Heart right ventricle (tissue), 16 donors: ENCODE results near the gene MYL6. TPM values are rescaled to one million over a fixed set of nuclear protein-coding genes. Genes with fewer than 3 reads are reported as not detected.

Source experiments
- ATAC-seq, 8 donors: fragments of 200-7000 bp; cut with Tn5 transposase; one replicate each; pipeline ENCODE4 v1.9.1; 2020; ENCODE audit warnings: mild to moderate bottlenecking in 8 of 8, moderate library complexity in 8 of 8, moderate number of reproducible peaks in 1 of 8
- DNase-seq, 2 donors: peaks; one replicate each; pipeline ENCODE4 v3.0.0-alpha.2; 2020
- H3K27ac ChIP-seq, 10 donors: fragments of 200-600 bp; sonication (generic) in 2 of 10; one replicate each; pipeline versions ENCODE4 v1.5.0 to v1.8.0; 2020 to 2022; ENCODE audit warnings: mild to moderate bottlenecking in 3 of 10
- H3K27me3 ChIP-seq, 7 donors: fragments of 200-600 bp; one replicate each; pipeline ENCODE4 v1.8.0; 2021 to 2022; ENCODE audit warnings: mild to moderate bottlenecking in 2 of 7
- H3K36me3 ChIP-seq, 9 donors: fragments of 200-600 bp; sonication (generic) in 1 of 9; one replicate each; pipeline versions ENCODE4 v1.5.0 to v1.8.0; 2020 to 2022; ENCODE audit warnings: mild to moderate bottlenecking in 2 of 9
- H3K4me1 ChIP-seq, 9 donors: fragments of 200-600 bp; sonication (generic) in 1 of 9; one replicate each; pipeline versions ENCODE4 v1.5.0 to v1.8.0; 2020 to 2022; ENCODE audit warnings: mild to moderate bottlenecking in 4 of 9
- H3K4me3 ChIP-seq, 10 donors: fragments of 200-600 bp; sonication (generic) in 2 of 10; one replicate each; pipeline versions ENCODE4 v1.5.0 to v1.8.0; 2020 to 2022; ENCODE audit warnings: mild to moderate bottlenecking in 7 of 10, moderate library complexity in 2 of 10
- H3K9me3 ChIP-seq, 11 donors: fragments of 200-600 bp in 10 of 11; sonication (generic) in 2 of 11; one replicate each; pipeline versions ENCODE4 v1.5.0 to v1.8.0; 2013 to 2022; ENCODE audit warnings: mild to moderate bottlenecking in 2 of 11, control low read depth in 1 of 11, moderate library complexity in 1 of 11
- WGBS, 2 donors: extraction: QIAGEN DNeasy Blood & Tissue Kit; methylation state at CpG; one replicate each; pipeline ENCODE4 v1.1.7; 2013; ENCODE audit warnings: inconsistent platforms in 1 of 2; 5-methylcytosine and 5-hydroxymethylcytosine counted together
- intact Hi-C, 10 donors: fragments of 100-400 bp; cut with DNase I; formaldehyde crosslinking; loops; one replicate each; pipeline versions ENCODE4 v1.11.1 to v1.14.2; 2022
- polyA plus RNA-seq, 2 donors: library from polyadenylated mRNA; stranded (reverse); fragments of 200-250 nt; gene quantifications; one replicate each; pipeline ENCODE4 v1.2.3, GENCODE V29; 2013
- total RNA-seq, 10 donors: library from RNA; stranded (reverse); fragmentation: NEBNext Ultra II Directional in 3 of 10; extraction: Animal tissue kit (Norgen Biotek cat#: 25700) in 3 of 10; gene quantifications; one replicate each; pipeline versions ENCODE4 v1.2.1 to v1.2.4, GENCODE V29; 2021 to 2023
- TF ChIP-seq, protein P1 (sequence below), 9 donors: fragments of 200-600 bp; sonication (generic) in 2 of 9; IDR thresholded peaks; one replicate each; pipeline versions ENCODE4 v1.5.0 to v1.8.0; 2021 to 2022; ENCODE audit warnings: antibody characterized with exemption in 9 of 9, mild to moderate bottlenecking in 5 of 9, moderate library complexity in 1 of 9
- donor health status: Arrhythmogenic right ventricular cardiomyopathy.
- donor health status: ischemic (EF 13 %, LVEDD 7.1; RV severe dilation, severe dysfunction).
- donor health status: healthy with polysubstance abuse.
- donor health status: DM: no; HTN: yes; CAD: no.
- donor health status: DM: no; HTN: no; CAD: no.
- donor health status: ischemic (EF 25% LVEDD 6.9; RV normal size, moderate dysfunction).
- donor health status: ischemic (EF 25% LVEDD 5.7; RV mildly dilated, moderate dysfunction).
- donor health status: healthy.
- donor health status: DM: yes; HTN: yes; CAD: no.
- donor health status: Ischemic cardiomyopathy.
- donor health status: ischemic (EF 35%, LVEDD 5.7; RV mildly dilated, moderate dysfunction).
- donor health status: nonischemic (EF 11% LVEDD 7.7; RV severe dilation, severe dysfunction).
- donor health status: DM: yes; HTN: yes; CAD: no.
- donor health status: PGD.
- donor health status: ischemic (EF 29% LVEDD 5.4; RV normal size, mild dysfunction).
- donor health status: nonischemic (EF 23%, LVEDD 6.1; RV moderate dilation, normal function).

Gene MYL6
- total and polyA plus RNA-seq, 12 donors, result 355 to 2,127 (median 503) TPM

DNA sequence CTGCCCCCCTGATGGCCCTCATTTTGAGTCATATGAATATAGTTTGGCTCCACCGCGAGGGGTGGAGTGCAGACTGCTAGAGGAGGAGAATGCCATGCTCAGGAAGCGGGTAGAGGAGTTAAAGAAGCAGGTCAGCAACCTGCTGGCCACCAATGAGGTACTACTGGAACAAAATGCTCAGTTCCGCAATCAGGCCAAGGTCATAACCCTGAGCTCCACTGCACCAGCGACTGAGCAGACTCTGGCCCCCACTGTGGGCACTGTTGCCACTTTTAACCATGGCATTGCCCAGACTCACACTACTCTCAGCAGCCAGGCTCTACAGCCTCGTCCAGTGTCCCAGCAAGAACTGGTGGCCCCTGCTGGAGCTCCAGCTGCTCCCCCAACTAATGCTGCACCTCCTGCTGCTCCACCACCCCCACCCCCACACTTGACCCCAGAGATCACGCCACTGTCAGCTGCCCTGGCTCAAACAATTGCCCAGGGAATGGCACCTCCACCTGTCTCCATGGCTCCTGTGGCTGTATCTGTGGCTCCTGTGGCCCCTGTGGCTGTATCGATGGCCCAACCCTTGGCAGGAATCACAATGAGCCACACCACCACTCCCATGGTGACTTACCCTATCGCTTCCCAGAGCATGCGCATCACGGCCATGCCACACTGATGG, 36.8 kb upstream of the MYL6 start:
- H3K4me3 ChIP-seq, result no peak overlapping the region
- TF ChIP-seq, protein P1, sequence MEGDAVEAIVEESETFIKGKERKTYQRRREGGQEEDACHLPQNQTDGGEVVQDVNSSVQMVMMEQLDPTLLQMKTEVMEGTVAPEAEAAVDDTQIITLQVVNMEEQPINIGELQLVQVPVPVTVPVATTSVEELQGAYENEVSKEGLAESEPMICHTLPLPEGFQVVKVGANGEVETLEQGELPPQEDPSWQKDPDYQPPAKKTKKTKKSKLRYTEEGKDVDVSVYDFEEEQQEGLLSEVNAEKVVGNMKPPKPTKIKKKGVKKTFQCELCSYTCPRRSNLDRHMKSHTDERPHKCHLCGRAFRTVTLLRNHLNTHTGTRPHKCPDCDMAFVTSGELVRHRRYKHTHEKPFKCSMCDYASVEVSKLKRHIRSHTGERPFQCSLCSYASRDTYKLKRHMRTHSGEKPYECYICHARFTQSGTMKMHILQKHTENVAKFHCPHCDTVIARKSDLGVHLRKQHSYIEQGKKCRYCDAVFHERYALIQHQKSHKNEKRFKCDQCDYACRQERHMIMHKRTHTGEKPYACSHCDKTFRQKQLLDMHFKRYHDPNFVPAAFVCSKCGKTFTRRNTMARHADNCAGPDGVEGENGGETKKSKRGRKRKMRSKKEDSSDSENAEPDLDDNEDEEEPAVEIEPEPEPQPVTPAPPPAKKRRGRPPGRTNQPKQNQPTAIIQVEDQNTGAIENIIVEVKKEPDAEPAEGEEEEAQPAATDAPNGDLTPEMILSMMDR (IDR thresholded peaks at IDR 0.05), result no peak
- DNase-seq (no peak), ATAC-seq (no peak)
- H3K27me3 ChIP-seq, result no peaks in the 10 kb centered on the region
- 82 to 83% methylated on average over 11 of the region's 11 CpGs for WGBS, 2 donors
- intact Hi-C loops, result loop anchor here in 6 of 10 donors (2.0 to 10.0 kb wide), 6 partner anchors 36 to 513 kb away; partner anchors contain the start of genes SMARCC2 (in 2 of the 6), SPRYD4 (in 2 of the 6), BAZ2A (in 1 of the 6) and MYL6 (in 1 of the 6)
- H3K9me3 ChIP-seq, result no peaks in the 10 kb centered on the region
- peaks cover 0 to 39% (median 13%) of the 10 kb centered on the region in 9 donors for H3K36me3 ChIP-seq
- H3K27ac ChIP-seq, result peak overlapping the region in 4 of 10 donors; percentile 10 to 33 (median 17)
- peaks cover 0 to 68% (median 57%) of the 10 kb centered on the region in 9 donors for H3K4me1 ChIP-seq

DNA sequence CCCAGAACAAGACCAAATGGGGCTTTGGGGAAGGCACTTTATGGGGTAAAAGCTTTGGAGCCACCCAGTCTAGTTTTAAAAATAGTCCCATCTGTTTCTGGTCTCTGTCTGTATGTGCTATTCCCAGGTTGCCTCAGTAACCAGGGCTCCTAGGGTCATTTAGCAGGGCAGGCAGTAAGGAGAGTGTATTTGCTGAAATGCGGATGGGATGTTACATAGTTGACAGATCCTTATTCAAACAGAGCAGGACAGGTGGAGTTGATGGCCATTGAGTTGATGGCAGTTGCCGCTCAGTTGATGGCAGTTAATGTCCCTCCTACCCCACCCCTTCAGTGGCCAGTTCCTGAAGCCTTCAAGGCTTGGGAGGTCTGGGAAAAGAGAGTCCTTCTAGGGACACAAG, 35.5 kb upstream of the MYL6 start:
- DNase-seq (no peak), ATAC-seq (no peak)
- TF ChIP-seq, protein P1 (IDR thresholded peaks at IDR 0.05), result no peak
- Histone ChIP-seq H3K27me3 (no peaks in the 10 kb centered on the region), H3K4me1 (peaks cover 6 to 77% (median 64%) of the 10 kb centered on the region in 9 donors), H3K27ac (peak overlapping the region in 6 of 10 donors; percentile 10 to 68 (median 22)), H3K36me3 (peaks cover 0 to 39% (median 13%) of the 10 kb centered on the region in 9 donors), H3K9me3 (no peaks in the 10 kb centered on the region), H3K4me3 (no peak overlapping the region)
- intact Hi-C loops, result loop anchor here in 5 of 10 donors (5.0 to 10.0 kb wide), 4 partner anchors 35 to 512 kb away; partner anchors contain the start of genes SPRYD4 (in 2 of the 5), BAZ2A (in 1 of the 5), MYL6 (in 1 of the 5) and SMARCC2 (in 1 of the 5)
- WGBS, 2 donors, result 53 to 66% methylated on average over 2 of the region's 2 CpGs

DNA sequence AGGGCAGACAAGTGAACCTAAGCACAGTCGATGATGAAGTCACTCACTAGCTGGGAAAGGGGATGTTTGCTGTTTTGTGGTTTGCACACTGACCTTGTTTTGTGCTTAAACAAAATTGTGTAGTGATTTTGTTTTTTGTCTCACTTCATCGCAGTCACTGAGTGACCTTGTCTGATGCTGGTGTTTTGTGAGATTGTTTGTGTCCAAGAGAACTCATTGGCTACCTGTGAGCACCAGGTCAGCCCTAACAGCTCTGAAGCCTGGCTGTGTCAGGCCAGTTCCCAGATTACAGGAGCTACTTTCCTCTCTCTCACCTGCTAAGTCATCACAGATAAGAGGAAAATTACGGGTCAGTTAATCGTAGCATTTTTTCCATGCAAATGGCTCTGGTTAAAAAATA, 34.0 kb upstream of the MYL6 start:
- 86 to 92% methylated on average over 4 of the region's 4 CpGs for WGBS, 2 donors
- TF ChIP-seq, protein P1 (IDR thresholded peaks at IDR 0.05), result no peak
- no peak overlapping the region for H3K4me3 ChIP-seq
- peaks cover 0 to 39% (median 13%) of the 10 kb centered on the region in 9 donors for H3K36me3 ChIP-seq
- H3K9me3 ChIP-seq, result no peaks in the 10 kb centered on the region
- intact Hi-C loops, result loop anchor here in 5 of 10 donors (5.0 to 10.0 kb wide), 4 partner anchors 33 to 511 kb away; partner anchors contain the start of genes SPRYD4 (in 2 of the 5), BAZ2A (in 1 of the 5), MYL6 (in 1 of the 5) and SMARCC2 (in 1 of the 5)
- H3K27ac ChIP-seq, result no peak overlapping the region
- DNase-seq, result no peak
- peaks cover 6 to 72% (median 58%) of the 10 kb centered on the region in 9 donors for H3K4me1 ChIP-seq
- no peaks in the 10 kb centered on the region for H3K27me3 ChIP-seq
- no peak for ATAC-seq

DNA sequence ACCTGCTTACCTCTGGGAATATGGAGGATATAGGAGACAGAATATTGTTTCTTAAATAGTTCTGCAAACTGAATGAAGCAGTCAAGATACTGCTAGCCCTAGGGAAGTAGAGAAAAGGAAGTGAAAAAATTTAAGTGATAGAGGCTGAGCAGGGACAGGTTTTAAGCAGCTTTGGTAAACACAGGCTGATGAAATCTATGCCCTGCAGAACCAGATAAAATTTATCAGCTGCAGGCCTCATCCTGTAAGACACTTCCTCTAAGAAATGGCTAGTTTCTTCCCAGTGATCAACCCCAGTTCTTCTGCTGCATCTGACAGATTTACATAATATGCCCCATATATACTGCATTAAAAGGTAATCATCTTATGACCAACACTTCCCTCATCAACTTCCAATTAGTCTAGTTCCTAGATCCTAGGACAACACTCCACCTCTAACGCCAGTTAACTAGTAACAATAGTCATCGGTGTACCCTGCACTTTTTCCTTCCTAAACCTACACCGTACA, 31.4 kb upstream of the MYL6 start:
- Histone ChIP-seq H3K4me3 (peak overlapping the region in 6 of 10 donors; percentile 78 to 94 (median 86)), H3K4me1 (peaks cover 8 to 66% (median 51%) of the 10 kb centered on the region in 9 donors), H3K27ac (peak overlapping the region; percentile 11 to 91 (median 82)), H3K36me3 (peaks cover 0 to 35% (median 5%) of the 10 kb centered on the region in 9 donors), H3K27me3 (no peaks in the 10 kb centered on the region), H3K9me3 (no peaks in the 10 kb centered on the region)
- TF ChIP-seq, protein P1 (IDR thresholded peaks at IDR 0.05), result no peak
- DNase-seq (no peak), ATAC-seq (no peak)
- 48 to 52% methylated on average over 3 of the region's 3 CpGs for WGBS, 2 donors
- intact Hi-C loops, result loop anchor here in 8 of 10 donors (1.0 to 10.0 kb wide), 10 partner anchors 30 to 508 kb away; partner anchors contain the start of genes MYL6 (in 5 of the 8), SMARCC2 (in 2 of the 8), SPRYD4 (in 2 of the 8) and BAZ2A (in 1 of the 8)
